HG03432 (cell line): Measurements from ENCODE around the gene SMG9.
"Not testable (repeated sequence)": the region's sequence is repeated elsewhere in the genome, so short reads cannot be mapped to it uniquely, and the experiment has no call there.

ENCODE experiments used
- ATAC-seq: cut with Tn5 transposase; IDR thresholded peaks from one replicate; pipeline ENCODE4 v1.9.1; 2021; ENCODE audit warnings: mild to moderate bottlenecking, moderate library complexity; ENCODE audit not compliant: unreplicated experiment

SMG9 gene

GRCh38 chr19:43695985-43696704, 58.6 kb downstream of the SMG9 start:
- ATAC-seq = no peak

GRCh38 chr19:43694553-43694952, 60.2 kb downstream of the SMG9 start:
- no peak for ATAC-seq

- ATAC-seq = no peak
Observed at GRCh38 chr19:43692877-43693276, 61.9 kb downstream of the SMG9 start.

GRCh38 chr19:43692385-43692784, 62.4 kb downstream of the SMG9 start:
- no peak for ATAC-seq

- ATAC-seq = no peak
Observed at GRCh38 chr19:43691755-43692154, 63.0 kb downstream of the SMG9 start.

- no peak for ATAC-seq
Observed at GRCh38 chr19:43690890-43691289, 63.9 kb downstream of the SMG9 start.

- no peak for ATAC-seq
Observed at GRCh38 chr19:43690444-43690843, 64.3 kb downstream of the SMG9 start.

GRCh38 chr19:43688059-43688701, 66.6 kb downstream of the SMG9 start:
- ATAC-seq = no peak

- ATAC-seq = no peak
Observed at GRCh38 chr19:43687660-43687997, 67.1 kb downstream of the SMG9 start.

- ATAC-seq = no peak
Observed at GRCh38 chr19:43684326-43684725, 70.4 kb downstream of the SMG9 start.

GRCh38 chr19:43683905-43684304, 70.9 kb downstream of the SMG9 start:
- ATAC-seq = no peak

- ATAC-seq = no peak
Observed at GRCh38 chr19:43682824-43683661, 71.7 kb downstream of the SMG9 start.

GRCh38 chr19:43682269-43682668, 72.5 kb downstream of the SMG9 start:
- ATAC-seq = not testable (repeated sequence)

GRCh38 chr19:43681821-43682220, 72.9 kb downstream of the SMG9 start:
- no peak for ATAC-seq

- no peak for ATAC-seq
Observed at GRCh38 chr19:43678512-43679261, 76.1 kb downstream of the SMG9 start.
